Measurements from ENCODE around the gene SH2D3C.

- TF ChIP-seq POLR2A (IDR thresholded peaks at IDR 0.05) (no peak), CTCF (IDR thresholded peaks at IDR 0.05) (no peak), EP300 (IDR thresholded peaks at IDR 0.05) (no peak)
Observed at GRCh38 chr9:127722055-127722745, 56.3 kb downstream of the SH2D3C start.
